ENCODE measurements around the gene SORT1. TPM values are rescaled to one million over a fixed set of nuclear protein-coding genes. Genes with fewer than 3 reads are reported as not detected.
"Not testable (repeated sequence)": the region's sequence is repeated elsewhere in the genome, so short reads cannot be mapped to it uniquely, and the experiment has no call there.

The SORT1 gene
- total RNA-seq, 1 donor from 2014 or later = 41.9 TPM

- H3K4me3 ChIP-seq (ENCODE audit: low read depth, low read length) = no peak overlapping the region
- no peak for DNase-seq (ENCODE audit: low read depth)
- TF ChIP-seq CTCF (conservative IDR thresholded peaks at IDR 0.05; ENCODE audit: low read depth, low read length) = no peak
These were observed 84.5 kb downstream of the SORT1 start for GRCh38 chr1:109312978-109313775.

DNA sequence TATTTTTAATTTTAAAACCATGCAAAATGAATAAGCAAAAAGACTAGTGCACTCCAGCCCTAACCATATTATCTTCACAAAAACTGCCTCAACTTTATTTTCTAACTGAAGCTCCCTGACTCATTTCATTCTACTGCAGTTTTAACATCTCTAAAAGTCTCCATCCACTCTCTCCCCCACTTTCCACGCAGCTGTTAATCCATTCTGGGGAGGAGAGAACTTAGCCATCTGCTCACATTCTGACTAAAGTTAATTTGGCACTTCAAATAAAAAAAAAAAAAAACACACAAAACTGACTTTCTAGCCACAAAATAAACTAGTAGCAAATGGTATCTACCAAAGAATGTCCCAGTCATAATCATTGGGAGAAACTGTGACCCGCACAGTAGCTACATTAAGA is 85.5 kb downstream of the SORT1 start:
- TF ChIP-seq CTCF (conservative IDR thresholded peaks at IDR 0.05; ENCODE audit: low read depth, low read length) = no peak

GRCh38 chr1:109309347-109309746 is 88.4 kb downstream of the SORT1 start:
- no peak for DNase-seq (ENCODE audit: low read depth)
- no peak for TF ChIP-seq CTCF (conservative IDR thresholded peaks at IDR 0.05; ENCODE audit: low read depth, low read length)

More for the DNA sequence above, 85.5 kb downstream of the SORT1 start:
- no peak overlapping the region for H3K4me3 ChIP-seq (ENCODE audit: low read depth, low read length)
- DNase-seq (ENCODE audit: low read depth) = no peak

GRCh38 chr1:109307274-109308021 is 90.3 kb downstream of the SORT1 start:
- DNase-seq (ENCODE audit: low read depth) = no peak
- no peak for TF ChIP-seq CTCF (conservative IDR thresholded peaks at IDR 0.05; ENCODE audit: low read depth, low read length)
- H3K4me3 ChIP-seq (ENCODE audit: low read depth, low read length) = no peak overlapping the region

More at GRCh38 chr1:109309347-109309746, 88.4 kb downstream of the SORT1 start:
- H3K4me3 ChIP-seq (ENCODE audit: low read depth, low read length) = no peak overlapping the region

DNA sequence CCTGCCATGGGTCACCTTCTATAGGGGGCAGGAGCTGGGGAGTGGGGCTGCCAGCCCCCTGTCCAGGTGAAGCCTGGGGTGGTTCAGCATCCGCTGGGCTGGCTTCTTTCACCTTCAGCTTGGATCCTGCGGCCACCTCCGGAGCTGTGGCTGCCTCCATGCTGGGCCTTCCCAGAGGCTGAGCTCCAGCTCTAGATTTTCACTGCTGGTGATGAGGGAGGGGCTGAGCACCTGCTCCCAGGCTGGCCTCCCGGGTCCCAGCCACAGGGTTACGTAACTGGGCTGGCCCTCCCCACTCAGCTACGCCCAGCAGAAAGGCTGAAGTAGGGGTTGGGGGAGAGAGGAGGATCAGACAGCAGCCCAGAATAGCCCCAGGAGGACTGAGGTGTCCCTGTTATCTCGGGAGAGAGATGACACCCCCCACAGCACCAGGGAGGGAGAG is 90.9 kb downstream of the SORT1 start, which contains the start of gene MYBPHL:
Gene MYBPHL (minus strand): TSS at position 180 of the 442 bp plus-strand sequence. CDS start 20 bp downstream, at position 160.
- DNase-seq (ENCODE audit: low read depth) = no peak
- TF ChIP-seq CTCF (conservative IDR thresholded peaks at IDR 0.05; ENCODE audit: low read depth, low read length) = no peak
- H3K4me3 ChIP-seq (ENCODE audit: low read depth, low read length) = no peak within 1 kb of the TSS

- not testable (repeated sequence) for H3K4me3 ChIP-seq (ENCODE audit: low read depth, low read length); DNase-seq (ENCODE audit: low read depth)
These were observed 91.7 kb downstream of the SORT1 start for GRCh38 chr1:109305991-109306390.

DNA sequence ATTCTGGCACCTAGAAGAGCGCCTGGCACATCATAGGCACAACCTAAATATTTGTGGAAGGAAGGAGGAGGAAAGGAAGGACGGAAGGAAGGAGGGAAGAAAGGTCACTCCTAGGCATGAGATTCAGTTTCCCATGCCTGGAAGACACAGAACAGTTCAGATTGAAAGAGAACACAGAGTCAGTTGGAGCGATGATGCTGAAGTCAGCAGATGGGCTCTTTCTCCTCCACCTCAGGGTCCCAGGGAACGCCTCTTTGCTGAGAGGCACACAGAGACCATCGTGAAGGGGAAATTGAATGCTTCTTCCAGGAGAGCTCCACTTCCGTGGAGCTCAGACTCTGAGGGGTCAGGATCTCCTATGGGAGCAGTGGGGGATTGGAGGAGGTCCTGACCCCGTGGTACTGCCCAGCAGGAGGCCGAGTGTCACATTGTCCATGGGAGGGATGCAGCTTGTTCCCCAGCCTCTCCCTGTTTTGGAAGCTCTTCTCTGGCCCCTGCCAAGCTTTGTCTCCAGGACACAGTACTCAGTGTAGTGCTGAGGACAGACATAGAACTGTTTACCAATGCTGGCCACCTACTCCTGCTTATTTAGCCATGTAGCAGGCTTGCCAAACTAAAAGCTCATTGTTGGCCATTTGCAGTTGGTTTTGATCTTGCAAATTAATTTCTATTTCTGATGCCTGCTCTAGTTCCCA is 93.3 kb downstream of the SORT1 start:
- H3K4me3 ChIP-seq (ENCODE audit: low read depth, low read length) = no peak overlapping the region
- DNase-seq (ENCODE audit: low read depth) = no peak
- TF ChIP-seq CTCF (conservative IDR thresholded peaks at IDR 0.05; ENCODE audit: low read depth, low read length) = no peak

Data from epithelial cell of proximal tubule (primary cell).